Mucosa of gallbladder (tissue), 1 donor: Measurements from ENCODE around the gene CD248. TPM values are rescaled to one million over a fixed set of nuclear protein-coding genes. Genes with fewer than 3 reads are reported as not detected.
A peak's percentile ranks its signal among the peaks of the same experiment; 100 is the strongest.
"Not testable (repeated sequence)": the region's sequence is repeated elsewhere in the genome, so short reads cannot be mapped to it uniquely, and the experiment has no call there.

ENCODE experiments used
- DNase-seq: peaks from one replicate; pipeline ENCODE4 v3.0.0-alpha.2; 2020; ENCODE audit warnings: low spot score
- total RNA-seq: library from RNA; stranded (reverse); gene quantifications from one replicate; pipeline ENCODE4 v1.2.1, GENCODE V29; 2021
- donor health status: DM: no; HTN: no; CAD: no.

Gene CD248
- total RNA-seq, 1 donor from 2014 or later: 34.7 TPM

- DNase-seq: no peak
Measured at GRCh38 chr11:66329165-66329673, 12.4 kb upstream of the CD248 start.

DNA sequence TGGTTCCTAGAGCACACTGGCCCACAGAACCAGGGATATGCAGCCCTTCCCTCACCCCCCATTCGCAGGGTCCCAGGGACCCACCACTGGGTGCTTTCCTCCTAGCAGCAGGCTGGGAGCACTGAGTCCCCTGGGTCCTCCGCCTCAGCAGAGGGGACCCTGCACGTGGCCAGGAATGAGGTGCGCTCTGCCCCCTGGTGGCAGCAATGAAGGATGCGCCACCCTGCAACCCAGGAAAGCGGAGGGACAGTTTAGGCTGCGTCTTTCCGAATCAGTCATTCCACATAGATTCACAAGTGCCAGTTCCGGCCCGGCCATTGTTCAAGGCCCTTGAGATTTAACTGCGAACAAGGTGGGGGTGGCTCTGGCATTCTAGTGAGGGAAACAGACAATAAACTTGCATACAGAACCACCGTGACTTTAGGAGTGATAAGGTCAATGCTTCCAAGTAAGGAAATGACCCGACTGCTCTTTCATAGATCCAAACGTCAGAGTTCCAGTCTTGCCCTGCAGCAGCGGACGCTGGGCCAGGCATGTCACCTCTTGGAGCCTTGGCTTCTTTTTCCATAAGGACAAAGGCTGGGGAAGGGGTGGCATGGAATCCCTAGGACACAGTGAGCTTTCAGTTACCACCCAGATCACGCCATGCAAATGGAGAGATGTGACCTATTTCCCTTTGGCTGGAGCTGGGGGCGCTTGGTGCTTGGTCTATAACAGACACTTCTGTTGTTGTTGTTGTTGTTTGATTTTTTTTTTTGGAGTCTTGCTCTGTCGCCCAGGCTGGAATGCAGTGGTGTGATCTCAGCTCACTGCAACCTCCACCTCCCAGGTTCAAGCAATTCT is 11.7 kb upstream of the CD248 start:
- DNase-seq: peak; percentile 73

DNA sequence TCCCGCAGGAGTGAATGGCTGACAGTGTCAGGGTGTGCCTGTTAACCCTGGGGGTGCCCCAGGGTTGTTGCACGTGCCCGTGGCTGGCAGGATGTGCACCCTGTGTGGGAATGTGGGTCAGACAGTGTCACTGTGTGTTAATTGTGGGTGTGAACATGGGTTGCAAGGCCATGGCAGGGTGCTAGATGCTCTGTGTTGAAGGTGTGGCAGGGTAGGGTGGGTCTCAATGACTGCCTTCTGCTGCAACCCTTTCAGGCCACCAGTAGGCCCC is 11.1 kb upstream of the CD248 start:
- no peak for DNase-seq

DNA sequence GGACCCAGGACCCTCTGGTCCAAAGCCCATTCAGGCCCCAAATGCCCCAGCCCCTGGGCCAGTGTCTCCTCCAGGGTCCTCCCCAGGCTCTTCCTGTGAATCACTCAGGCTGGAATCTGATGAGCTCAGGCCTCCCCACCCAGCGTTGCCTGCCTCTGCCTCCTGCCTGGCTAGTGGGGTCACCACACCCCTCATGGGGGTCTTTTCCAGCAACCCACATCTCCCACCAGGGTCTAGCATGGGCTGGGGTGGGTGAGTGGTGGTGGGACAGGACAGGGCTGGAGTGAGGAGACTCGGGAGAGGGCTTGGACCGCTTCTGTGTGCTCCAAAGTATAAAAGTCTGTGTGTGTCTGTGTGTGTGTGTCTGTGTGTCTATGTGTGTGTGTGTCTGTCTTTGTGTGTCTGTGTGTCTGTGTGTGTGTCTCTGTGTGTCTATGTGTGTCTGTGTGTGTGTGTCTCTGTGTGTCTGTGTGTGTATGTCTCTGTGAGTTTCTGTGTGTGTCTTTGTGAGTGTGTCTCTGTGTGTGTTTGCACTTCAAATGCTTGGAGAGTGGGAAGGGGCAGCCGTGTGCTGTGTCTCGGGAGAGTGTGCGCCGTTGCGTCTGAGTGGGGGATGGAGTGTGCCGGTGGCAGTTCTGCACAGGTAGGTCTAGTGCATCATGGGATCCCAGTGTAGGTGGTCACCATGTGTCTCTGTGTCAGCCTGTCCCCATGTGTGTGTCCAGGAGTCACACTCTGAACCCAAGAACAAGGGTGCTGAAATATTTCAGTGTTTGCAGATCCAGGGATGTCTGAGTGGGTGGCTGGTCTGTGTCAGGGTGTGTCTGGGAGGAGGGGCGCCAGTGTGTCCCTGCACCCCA is 10.6 kb upstream of the CD248 start:
- no peak for DNase-seq

- no peak for DNase-seq
Measured at GRCh38 chr11:66326261-66327111, 9.6 kb upstream of the CD248 start.

- no peak for DNase-seq
Measured at GRCh38 chr11:66325263-66325671, 8.4 kb upstream of the CD248 start.

DNA sequence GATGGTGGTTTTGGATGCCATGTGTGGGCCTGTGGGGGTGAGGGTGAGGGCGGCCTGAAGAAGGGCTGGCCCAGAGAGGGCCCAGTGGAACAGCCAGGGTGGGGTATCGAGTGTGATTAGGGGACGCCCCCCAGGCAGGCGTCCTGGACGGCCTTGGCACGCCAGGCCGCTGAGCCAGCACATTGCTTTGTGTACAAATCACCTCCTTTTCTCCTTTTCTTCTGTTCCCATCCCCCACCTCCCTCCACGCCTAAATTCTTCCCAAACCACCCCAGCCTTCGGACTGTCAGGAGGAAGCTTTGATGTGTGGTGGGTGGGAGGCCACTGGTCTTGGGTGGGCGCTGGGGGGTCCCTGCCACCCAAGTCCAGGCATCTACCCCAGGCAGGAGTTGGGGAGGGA is 7.8 kb upstream of the CD248 start:
- DNase-seq: no peak

- no peak for DNase-seq
Measured at GRCh38 chr11:66323684-66324083, 6.8 kb upstream of the CD248 start.

DNA sequence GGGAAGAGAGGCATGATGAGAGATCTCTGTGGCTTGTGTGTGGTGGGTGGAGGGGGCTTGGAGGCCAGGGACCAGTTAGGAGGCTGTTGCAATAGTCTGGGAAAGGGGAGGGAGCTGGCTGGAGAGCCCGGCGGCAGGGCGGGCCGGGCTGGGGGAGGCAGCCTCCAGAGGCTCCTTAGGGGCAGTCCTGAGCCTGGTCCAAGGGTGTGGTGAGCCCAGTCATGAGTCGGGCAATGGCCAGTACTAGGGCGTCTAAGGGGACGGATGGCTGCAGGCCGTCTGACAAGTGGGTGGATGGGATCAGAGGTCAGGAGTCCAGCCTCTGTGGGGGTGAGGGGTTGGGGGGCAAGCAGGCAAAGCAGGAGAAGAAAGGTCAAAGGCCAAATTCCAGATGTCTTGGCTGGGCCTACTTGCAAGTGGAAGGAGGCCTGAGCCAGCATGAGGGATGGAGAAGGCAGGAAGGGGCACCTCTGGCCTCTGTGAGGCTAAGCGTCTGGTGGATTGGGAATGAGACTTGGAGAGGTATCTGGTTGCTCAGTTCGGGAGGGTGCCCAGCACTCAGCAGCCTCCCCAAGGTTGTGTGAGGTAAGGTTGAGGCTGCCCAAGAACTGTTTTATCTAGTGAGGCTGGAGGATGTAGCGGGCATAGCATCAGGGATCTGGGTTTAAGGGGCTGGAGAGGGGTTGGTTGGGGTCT is 6.0 kb upstream of the CD248 start:
- DNase-seq: no peak

DNA sequence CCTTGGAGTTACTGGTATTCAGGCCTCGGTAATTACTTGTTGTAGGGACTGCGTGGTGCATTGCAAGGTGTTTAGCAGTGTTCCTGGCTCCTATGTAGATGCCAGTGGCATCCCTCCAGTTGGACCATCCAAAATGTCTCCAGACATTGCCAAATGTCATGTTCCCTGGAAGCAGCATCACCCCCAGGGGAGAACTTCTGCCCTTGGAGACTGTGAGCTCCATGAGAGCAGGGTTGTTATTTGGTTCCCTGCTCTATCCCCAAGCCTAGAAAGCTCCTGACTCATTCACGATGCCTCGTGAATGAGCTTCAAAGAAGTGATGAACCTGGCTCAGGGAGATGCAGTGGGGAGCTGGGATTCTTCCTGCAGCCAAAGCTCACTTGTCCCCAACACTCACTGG is 4.8 kb upstream of the CD248 start:
- DNase-seq: no peak

- DNase-seq: not testable (repeated sequence)
Measured at GRCh38 chr11:66320748-66321147, 3.9 kb upstream of the CD248 start.

DNA sequence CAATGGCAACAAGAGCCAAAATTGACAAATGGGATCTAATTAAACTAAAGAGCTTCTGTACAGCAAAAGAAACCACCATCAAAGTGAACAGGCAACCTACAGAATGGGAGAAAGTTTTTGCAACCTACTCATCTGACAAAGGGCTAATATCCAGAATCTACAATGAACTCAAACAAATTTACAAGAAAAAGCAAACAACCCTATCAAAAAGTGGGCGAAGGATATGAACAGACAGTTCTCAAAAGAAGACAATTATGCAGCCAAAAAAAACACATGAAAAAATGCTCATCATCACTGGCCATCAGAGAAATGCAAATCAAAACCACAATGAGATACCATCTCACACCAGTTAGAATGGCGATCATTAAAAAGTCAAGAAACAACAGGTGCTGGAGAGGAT is 3.4 kb upstream of the CD248 start:
- not testable (repeated sequence) for DNase-seq

DNA sequence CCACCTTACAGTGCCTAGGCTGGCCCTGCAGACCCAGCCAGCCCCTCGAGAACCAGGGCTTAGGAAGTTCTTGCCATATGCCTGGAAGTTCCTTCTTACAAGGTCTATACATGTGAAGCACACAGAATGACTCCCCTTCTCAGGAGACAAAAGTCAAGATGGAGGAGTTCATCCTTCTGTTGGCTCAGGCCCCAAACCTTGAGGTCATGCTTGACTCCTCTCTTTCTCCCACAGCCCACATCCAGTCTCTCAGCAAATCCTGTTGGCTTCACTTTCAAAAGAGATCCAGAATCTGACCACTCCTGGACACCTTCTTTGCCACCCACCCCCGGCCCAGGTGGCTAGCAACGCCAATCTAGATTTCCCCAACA is 1.7 kb upstream of the CD248 start:
- DNase-seq: no peak

DNA sequence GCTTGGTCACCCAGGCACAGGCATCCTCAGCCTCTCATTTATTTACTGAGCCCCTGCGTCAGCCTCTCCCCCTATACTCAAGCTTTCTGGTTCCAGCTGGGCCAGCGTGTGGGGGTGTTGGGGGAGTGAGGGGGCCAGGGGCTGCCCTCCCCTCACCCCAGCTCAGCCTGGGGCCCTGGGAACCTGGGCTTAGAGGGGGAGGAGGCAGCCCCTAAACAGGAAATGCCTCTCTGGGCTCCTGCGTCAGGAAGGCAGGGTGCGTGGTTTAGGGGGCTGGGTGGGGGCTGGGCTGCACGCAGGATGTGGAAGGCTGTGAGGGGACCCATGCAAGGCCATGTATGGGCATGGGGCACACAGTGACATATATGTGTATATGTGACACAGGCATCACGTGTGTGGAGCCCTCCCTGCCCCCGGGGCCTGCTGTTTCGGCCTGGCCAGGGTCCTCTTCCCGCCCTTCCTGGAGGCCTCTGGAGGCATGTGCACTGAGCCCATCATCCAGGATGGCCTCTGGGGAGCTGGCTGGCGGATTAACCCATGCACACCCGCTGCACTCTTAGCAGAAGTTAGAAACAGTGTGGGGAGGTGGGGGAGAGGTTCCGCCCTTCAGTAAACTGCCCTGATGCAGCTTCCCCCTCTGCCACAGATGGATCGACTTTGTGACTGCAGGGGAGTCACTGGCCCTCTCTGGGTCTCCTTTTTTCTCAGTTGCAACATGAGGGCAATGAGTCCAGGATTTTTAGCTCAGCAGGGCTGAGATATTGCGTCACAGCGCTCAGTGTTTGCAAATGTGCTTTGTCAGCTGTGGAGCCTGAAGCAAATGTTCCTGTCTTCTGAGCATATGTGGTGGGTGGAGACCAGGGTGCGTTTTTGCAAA is 1.1 kb upstream of the CD248 start:
- DNase-seq: peak; percentile 64

DNA sequence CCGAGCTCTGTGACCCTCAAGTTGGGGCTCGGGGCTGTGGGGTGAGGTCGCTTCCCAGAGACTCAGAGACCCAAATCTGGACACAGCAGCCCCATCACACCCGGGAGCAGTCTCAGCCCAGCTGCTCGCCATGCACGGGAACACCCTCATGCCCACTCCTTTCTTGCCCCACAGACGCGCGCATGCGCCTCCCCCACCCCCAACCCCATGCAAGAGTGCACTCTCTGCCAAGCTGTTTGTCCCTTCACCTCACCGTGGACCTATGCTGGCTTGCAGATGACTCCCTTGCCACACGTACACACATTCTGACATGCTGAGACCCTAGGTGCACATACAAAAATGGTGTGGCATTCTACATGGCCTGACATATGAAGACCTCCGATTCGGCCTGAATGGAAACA is 478 bp upstream of the CD248 start:
- peak; percentile 37 for DNase-seq

DNA sequence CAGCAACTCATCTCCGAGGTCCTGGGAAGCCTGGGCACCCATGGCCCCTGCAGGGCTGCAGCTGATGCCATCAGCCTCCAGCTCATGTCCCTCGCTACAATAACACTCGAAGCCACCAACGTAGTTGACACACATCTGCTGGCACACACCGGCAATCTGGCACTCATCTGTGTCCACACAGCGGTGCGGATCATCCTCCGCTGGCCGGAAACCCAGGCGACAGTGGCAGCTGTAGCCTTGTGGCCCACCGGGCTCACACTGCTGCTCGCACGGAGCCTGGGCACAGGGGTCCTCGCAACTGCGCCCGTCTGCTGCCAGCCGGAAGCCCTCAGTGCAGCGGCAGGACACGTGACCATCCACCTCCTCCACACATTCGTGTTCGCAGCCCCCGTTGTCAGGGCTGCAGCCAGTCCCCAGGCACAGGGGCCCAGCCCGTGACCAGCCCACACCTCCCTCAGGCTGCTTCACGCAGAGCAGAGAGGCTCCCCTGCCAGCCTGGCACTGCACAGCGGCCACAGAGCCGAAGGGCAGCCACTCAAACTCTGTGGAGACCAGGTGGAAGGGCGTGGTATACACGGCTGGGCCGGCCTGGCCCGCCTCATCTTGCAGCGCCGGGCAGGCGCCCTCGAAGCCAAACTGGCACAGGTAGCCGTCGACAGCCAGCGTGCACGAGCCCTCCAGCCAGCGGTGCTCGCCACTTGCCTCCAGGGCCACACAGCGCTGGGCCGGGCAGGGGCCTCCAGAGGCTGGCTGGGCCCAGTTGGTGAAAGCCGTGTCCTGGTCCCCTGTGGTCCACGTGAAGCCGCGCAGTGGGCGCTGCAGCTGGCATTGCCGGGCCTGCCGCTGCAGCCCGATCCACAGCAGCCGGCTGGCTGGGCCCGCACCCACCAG is 678 bp downstream of the CD248 start:
- no peak for DNase-seq

GRCh38 chr11:66315498-66315885 is 1.4 kb downstream of the CD248 start:
- no peak for DNase-seq

DNA sequence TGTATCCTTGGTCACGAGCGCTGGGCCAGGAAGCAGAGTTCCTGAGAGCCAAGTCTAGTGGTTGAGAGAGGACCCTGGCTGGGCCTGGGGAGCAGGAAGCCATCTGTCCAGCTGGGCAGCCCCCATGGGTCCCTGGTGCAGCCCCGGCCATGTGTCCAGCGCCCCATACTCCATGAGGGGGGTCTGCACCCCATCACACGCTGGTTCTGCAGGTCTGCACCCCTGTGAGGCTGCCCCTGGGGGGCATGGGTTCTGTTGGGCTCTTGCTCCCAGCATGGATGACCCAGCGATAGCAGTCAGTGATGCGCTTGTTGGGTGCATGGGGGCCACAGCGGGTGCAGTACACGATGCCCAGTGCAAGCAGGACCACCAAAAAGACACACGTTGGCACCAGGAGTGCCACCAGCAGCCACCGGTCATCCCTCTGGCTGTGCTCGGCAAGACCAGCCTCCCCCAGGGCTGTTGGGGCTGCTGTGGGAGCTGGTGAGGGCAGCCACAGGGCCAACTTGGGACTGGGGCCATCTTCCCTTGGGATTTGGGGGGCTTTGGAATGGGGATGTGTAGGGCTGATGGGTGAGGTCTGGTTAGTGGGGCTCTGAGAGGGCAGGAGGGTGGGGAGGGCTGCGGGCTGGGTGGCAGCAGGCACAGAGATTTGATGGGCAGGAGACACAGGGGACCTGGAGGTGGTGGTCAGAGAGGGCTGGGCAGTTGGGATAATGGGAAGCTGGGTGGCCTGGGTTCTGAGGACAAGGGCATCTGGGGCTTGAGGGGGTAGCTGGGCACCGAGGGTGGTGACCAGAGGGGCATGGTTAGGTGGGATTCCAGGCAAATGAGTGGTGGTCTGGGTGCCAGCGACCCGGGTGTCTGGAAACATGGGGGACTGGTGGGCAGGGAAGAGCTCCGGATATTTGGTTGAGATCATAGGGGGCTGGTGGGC is 2.0 kb downstream of the CD248 start:
- no peak for DNase-seq

GRCh38 chr11:66314186-66314501 is 2.7 kb downstream of the CD248 start:
- DNase-seq: no peak
